Kidney (tissue), 14 donors: Measurements from ENCODE around the gene KIAA0513. TPM values are rescaled to one million over a fixed set of nuclear protein-coding genes. Genes with fewer than 3 reads are reported as not detected.
A peak's percentile ranks its signal among the peaks of the same experiment; 100 is the strongest.

Experiments used
- DNase-seq, 5 donors: peaks; one replicate each; pipeline ENCODE4 v3.0.0-alpha.2; 2013 to 2020
- FAIRE-seq: peaks from 2 replicates; lab custom pipeline; 2012; peaks lifted over from hg19 to GRCh38; lab: Jason Lieb, UNC
- H3K27ac ChIP-seq, 2 donors: one replicate each; pipeline ENCODE4 v1.7.0; 2013; ENCODE audit warnings: low read depth in 2 of 2, low read length in 2 of 2, inconsistent platforms in 1 of 2
- H3K27me3 ChIP-seq: one replicate; pipeline ENCODE4 v1.7.1; 2013; ENCODE audit warnings: low read length, inconsistent platforms; ENCODE audit not compliant: control insufficient read depth, insufficient read depth
- H3K36me3 ChIP-seq, 3 donors: one replicate each; pipeline versions ENCODE4 v1.7.0 to v1.7.1; 2013; ENCODE audit warnings: low read length in 3 of 3, control low read depth in 1 of 3, inconsistent platforms in 1 of 3; ENCODE audit not compliant: insufficient read depth in 3 of 3, control insufficient read depth in 2 of 3
- H3K4me1 ChIP-seq, 3 donors: one replicate each; pipeline versions ENCODE4 v1.7.0 to v1.7.1; 2013; ENCODE audit warnings: low read length in 3 of 3, inconsistent platforms in 1 of 3, low read depth in 1 of 3; ENCODE audit not compliant: control insufficient read depth in 2 of 3, insufficient read depth in 2 of 3
- H3K4me3 ChIP-seq, 3 donors: one replicate each; pipeline versions ENCODE4 v1.7.0 to v1.8.1; 2013; ENCODE audit warnings: low read length in 3 of 3, control low read depth in 1 of 3, inconsistent platforms in 1 of 3
- H3K9ac ChIP-seq, 3 donors: one replicate each; pipeline versions ENCODE4 v1.7.0 to v1.7.1; 2013; ENCODE audit warnings: low read length in 3 of 3, control low read depth in 1 of 3, inconsistent platforms in 1 of 3
- H3K9me3 ChIP-seq, 3 donors: one replicate each; pipeline versions ENCODE4 v1.7.0 to v1.7.1; 2013; ENCODE audit warnings: low read length in 3 of 3, control low read depth in 1 of 3, inconsistent platforms in 1 of 3; ENCODE audit not compliant: control insufficient read depth in 2 of 3, insufficient read depth in 1 of 3
- intact Hi-C: fragments of 100-400 bp; cut with DNase I; formaldehyde crosslinking; loops from one replicate; pipeline ENCODE4 v1.11.1; 2022
- polyA plus RNA-seq: library from polyadenylated mRNA; stranded (reverse); fragments of 350-450 nt; fragmentation: Illumina TruSeq; extraction: RNeasy Lipid Tissue Mini Kit (QIAGEN cat#74804); gene quantifications from one replicate; pipeline ENCODE4 v1.2.3, GENCODE V29; 2014; ENCODE audit warnings: low read depth, low replicate concordance; ENCODE audit not compliant: insufficient read depth
- total RNA-seq: library from RNA; stranded (reverse); fragmentation: NEBNext Ultra II Directional; extraction: Animal tissue kit (Norgen Biotek cat#: 25700); gene quantifications from one replicate; pipeline ENCODE4 v1.2.1, GENCODE V29; 2021
- TF ChIP-seq, protein P1 (sequence below): IDR thresholded peaks from 3 replicates; pipeline ENCODE4 v1.5.1; 2012; ENCODE audit warnings: mild to moderate bottlenecking, moderate library complexity, borderline replicate concordance; ENCODE audit not compliant: insufficient read depth; ENCODE audit errors: extremely low read depth
- donor health status: control.
- donor health status: control.
- donor health status: control.
- donor health status: control.
- donor health status: control.
- donor health status: DM: yes; HTN: yes; CAD: no.
- donor health status: Normal renal cell carcinoma (clear cell type).

KIAA0513 gene
- total and polyA plus RNA-seq, 2 donors from 2014 or later: 2.6 to 19.2 TPM

DNA sequence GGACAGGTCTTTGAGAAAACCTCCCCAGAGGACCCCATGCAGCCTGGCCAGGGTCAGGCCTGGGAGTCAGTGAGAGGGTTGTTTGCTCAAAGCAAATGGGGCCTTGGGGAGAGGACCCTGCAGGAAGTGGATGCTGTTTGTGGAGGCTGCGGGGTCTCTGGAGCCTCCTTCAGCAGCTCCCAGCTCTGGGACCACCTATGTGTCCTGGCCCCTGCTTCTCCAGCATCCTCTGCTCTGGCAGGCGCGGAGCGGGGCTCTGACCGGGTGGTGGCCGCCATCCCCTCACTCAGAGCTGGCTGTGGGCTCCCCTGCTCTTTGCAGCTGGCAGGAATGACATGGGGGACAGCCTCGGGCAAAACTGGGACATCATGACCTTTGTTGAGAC, 114.5 kb downstream of the KIAA0513 start:
- no peaks in the 10 kb centered on the region for H3K27me3 ChIP-seq
- H3K27ac ChIP-seq: no peak overlapping the region
- peaks cover 4 to 22% (median 19%) of the 10 kb centered on the region in 3 donors for H3K4me1 ChIP-seq
- no peak overlapping the region for H3K4me3 ChIP-seq
- TF ChIP-seq, protein P1, sequence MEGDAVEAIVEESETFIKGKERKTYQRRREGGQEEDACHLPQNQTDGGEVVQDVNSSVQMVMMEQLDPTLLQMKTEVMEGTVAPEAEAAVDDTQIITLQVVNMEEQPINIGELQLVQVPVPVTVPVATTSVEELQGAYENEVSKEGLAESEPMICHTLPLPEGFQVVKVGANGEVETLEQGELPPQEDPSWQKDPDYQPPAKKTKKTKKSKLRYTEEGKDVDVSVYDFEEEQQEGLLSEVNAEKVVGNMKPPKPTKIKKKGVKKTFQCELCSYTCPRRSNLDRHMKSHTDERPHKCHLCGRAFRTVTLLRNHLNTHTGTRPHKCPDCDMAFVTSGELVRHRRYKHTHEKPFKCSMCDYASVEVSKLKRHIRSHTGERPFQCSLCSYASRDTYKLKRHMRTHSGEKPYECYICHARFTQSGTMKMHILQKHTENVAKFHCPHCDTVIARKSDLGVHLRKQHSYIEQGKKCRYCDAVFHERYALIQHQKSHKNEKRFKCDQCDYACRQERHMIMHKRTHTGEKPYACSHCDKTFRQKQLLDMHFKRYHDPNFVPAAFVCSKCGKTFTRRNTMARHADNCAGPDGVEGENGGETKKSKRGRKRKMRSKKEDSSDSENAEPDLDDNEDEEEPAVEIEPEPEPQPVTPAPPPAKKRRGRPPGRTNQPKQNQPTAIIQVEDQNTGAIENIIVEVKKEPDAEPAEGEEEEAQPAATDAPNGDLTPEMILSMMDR: no peak
- no peak overlapping the region for H3K9ac ChIP-seq
- H3K9me3 ChIP-seq: no peaks in the 10 kb centered on the region
- peak in 1 of 5 donors; percentile 67 for DNase-seq
- intact Hi-C loops: no loop called here
- FAIRE-seq: no peak
- no peaks in the 10 kb centered on the region for H3K36me3 ChIP-seq

DNA sequence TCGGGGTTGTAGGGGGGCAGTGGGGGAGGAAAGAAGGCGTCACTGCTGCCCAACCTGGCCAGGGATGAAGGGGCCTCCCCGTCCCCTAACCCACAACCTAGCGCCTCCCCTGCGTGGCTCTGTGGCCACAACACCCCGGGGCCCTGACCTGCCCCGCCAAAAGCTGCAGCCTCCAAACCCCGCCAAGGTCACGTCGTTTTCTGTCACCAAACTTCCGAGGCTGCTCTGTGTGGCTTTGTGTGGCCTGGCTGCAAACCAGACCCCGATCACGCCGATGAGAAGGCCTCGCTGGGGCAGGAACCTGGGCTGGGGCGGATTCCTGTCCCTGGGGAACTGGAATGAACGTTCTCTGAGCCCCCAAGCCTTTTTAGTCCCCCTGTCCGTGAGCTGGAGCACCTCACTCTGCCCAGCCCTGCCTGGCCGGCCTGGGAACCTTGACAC, 115.2 kb downstream of the KIAA0513 start:
- FAIRE-seq (no peak), DNase-seq (peak in 1 of 5 donors; percentile 65)
- intact Hi-C loops: no loop called here

More for the DNA sequence above, 115.2 kb downstream of the KIAA0513 start:
- TF ChIP-seq, protein P1: no peak
- H3K4me1 ChIP-seq: peaks cover 4 to 25% (median 22%) of the 10 kb centered on the region in 3 donors
- no peak overlapping the region for H3K4me3 ChIP-seq
- H3K36me3 ChIP-seq: no peaks in the 10 kb centered on the region
- no peaks in the 10 kb centered on the region for H3K27me3 ChIP-seq
- H3K9ac ChIP-seq: no peak overlapping the region
- H3K9me3 ChIP-seq: no peaks in the 10 kb centered on the region
- H3K27ac ChIP-seq: no peak overlapping the region

Other genes starting within 250 kb of the KIAA0513 start
- 108 TPM for gene CRISPLD2, start 207.8 kb upstream of the KIAA0513 start, total RNA-seq
- 4.8 TPM for gene CRISPLD2, start 207.8 kb upstream of the KIAA0513 start, polyA plus RNA-seq
- 54.4 TPM for gene ZDHHC7, start 16.3 kb upstream of the KIAA0513 start, total RNA-seq
- gene ZDHHC7, start 16.3 kb upstream of the KIAA0513 start, polyA plus RNA-seq: 23.4 TPM
- 1.6 TPM for gene CIBAR2, start 84.7 kb downstream of the KIAA0513 start, total RNA-seq
- gene CIBAR2, start 84.7 kb downstream of the KIAA0513 start, polyA plus RNA-seq: not detected